ENCODE data around the gene ANK3. TPM values are rescaled to one million over a fixed set of nuclear protein-coding genes. Genes with fewer than 3 reads are reported as not detected.

ANK3 gene
- total and polyA plus RNA-seq, 7 donors: 10.8 to 86.7 (median 42.5) TPM

GRCh38 chr10:60238759-60239100, 150.9 kb downstream of the ANK3 start:
- no peak for TF ChIP-seq CTCF (IDR thresholded peaks at IDR 0.05)
- TF ChIP-seq POLR2AphosphoS5 (IDR thresholded peaks at IDR 0.05): no peak
- no peak for TF ChIP-seq POLR2A (IDR thresholded peaks at IDR 0.05)
- TF ChIP-seq EP300 (IDR thresholded peaks at IDR 0.05): no peak
- H3K9me3 ChIP-seq: no peaks in the 10 kb centered on the region
- H3K36me3 ChIP-seq: no peaks in the 10 kb centered on the region
- intact Hi-C loops (cut with DNase I): no loop called here
- DNase-seq: no peak
- no peak overlapping the region for H3K27ac ChIP-seq
- H3K4me3 ChIP-seq: no peak overlapping the region
- H3K27me3 ChIP-seq: no peaks in the 10 kb centered on the region
- H3K4me1 ChIP-seq: peaks cover 0 to 25% (median 16%) of the 10 kb centered on the region in 4 donors

- peak overlapping the region in 3 of 4 donors; percentile 24 to 51 (median 30) for H3K27ac ChIP-seq
- H3K27me3 ChIP-seq: no peaks in the 10 kb centered on the region
These were observed 151.5 kb downstream of the ANK3 start for GRCh38 chr10:60237977-60238758.

GRCh38 chr10:60236869-60237524, 152.7 kb downstream of the ANK3 start:
- intact Hi-C loops (cut with DNase I): no loop called here
- H3K36me3 ChIP-seq: no peaks in the 10 kb centered on the region
- H3K4me3 ChIP-seq: no peak overlapping the region
- peaks cover 0 to 25% (median 16%) of the 10 kb centered on the region in 4 donors for H3K4me1 ChIP-seq
- no peaks in the 10 kb centered on the region for H3K9me3 ChIP-seq
- peak overlapping the region in 1 of 4 donors; percentile 51 for H3K27ac ChIP-seq
- peak; percentile 74 for DNase-seq
- TF ChIP-seq POLR2A (IDR thresholded peaks at IDR 0.05) (no peak), CTCF (IDR thresholded peaks at IDR 0.05) (no peak), EP300 (IDR thresholded peaks at IDR 0.05) (no peak), POLR2AphosphoS5 (IDR thresholded peaks at IDR 0.05) (no peak)
- WGBS, 2 donors: 47 to 70% methylated on average over 9 of the region's 9 CpGs
- H3K27me3 ChIP-seq: no peaks in the 10 kb centered on the region

More at GRCh38 chr10:60237977-60238758, 151.5 kb downstream of the ANK3 start:
- Histone ChIP-seq H3K9me3 (no peaks in the 10 kb centered on the region), H3K4me1 (peaks cover 0 to 25% (median 16%) of the 10 kb centered on the region in 4 donors), H3K4me3 (no peak overlapping the region), H3K36me3 (no peaks in the 10 kb centered on the region)
- TF ChIP-seq EP300 (IDR thresholded peaks at IDR 0.05): no peak
- no peak for TF ChIP-seq POLR2A (IDR thresholded peaks at IDR 0.05)
- peak in 1 of 4 experiments; percentile 30 for TF ChIP-seq CTCF (IDR thresholded peaks at IDR 0.05)
- no peak for TF ChIP-seq POLR2AphosphoS5 (IDR thresholded peaks at IDR 0.05)
- WGBS, 2 donors: 65 to 77% methylated on average over 6 of the region's 6 CpGs
- no peak for DNase-seq
- intact Hi-C loops (cut with DNase I): no loop called here

GRCh38 chr10:60235001-60235400, 154.7 kb downstream of the ANK3 start:
- intact Hi-C loops (cut with DNase I): no loop called here
- H3K9me3 ChIP-seq: no peaks in the 10 kb centered on the region
- no peaks in the 10 kb centered on the region for H3K36me3 ChIP-seq
- H3K27me3 ChIP-seq: no peaks in the 10 kb centered on the region
- H3K4me1 ChIP-seq: peaks cover 0 to 29% (median 18%) of the 10 kb centered on the region in 4 donors
- H3K27ac ChIP-seq: no peak overlapping the region
- no peak for DNase-seq
- H3K4me3 ChIP-seq: no peak overlapping the region
- TF ChIP-seq POLR2AphosphoS5 (IDR thresholded peaks at IDR 0.05) (no peak), CTCF (IDR thresholded peaks at IDR 0.05) (no peak), POLR2A (IDR thresholded peaks at IDR 0.05) (no peak), EP300 (IDR thresholded peaks at IDR 0.05) (no peak)
- 64 to 71% methylated on average over 1 of the region's 1 CpG for WGBS, 2 donors

Measured in sigmoid colon (tissue), 7 donors.